ENCODE measurements around the gene PSMF1. TPM values are rescaled to one million over a fixed set of nuclear protein-coding genes. Genes with fewer than 3 reads are reported as not detected.

PSMF1 gene
- total RNA-seq, 1 donor from 2014 or later = 133 TPM

DNA sequence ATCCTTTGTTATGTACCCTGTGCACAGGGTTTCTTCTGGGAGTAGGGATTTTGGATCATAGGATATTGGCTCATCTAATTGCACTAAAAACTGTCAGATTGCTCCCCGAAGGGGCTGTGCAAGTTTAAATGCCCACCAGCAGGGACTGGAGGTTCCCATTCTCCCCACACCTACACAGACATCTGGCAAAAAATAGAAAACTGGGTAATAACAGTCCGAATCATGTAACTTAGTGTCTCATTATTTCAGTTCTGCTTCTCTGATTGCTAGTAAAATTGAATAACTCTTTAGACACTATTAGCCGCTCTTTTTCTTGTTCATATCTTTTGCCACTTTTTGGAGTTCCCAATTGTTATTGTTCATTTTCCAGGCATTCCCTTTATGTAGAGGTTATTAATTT lies 5.3 kb downstream of the PSMF1 start:
- intact Hi-C loops (cut with DNase I) = no loop called here
- H3K27ac ChIP-seq = no peak overlapping the region
- peaks cover 46% of the 10 kb centered on the region for H3K36me3 ChIP-seq
- TF ChIP-seq, protein P1, sequence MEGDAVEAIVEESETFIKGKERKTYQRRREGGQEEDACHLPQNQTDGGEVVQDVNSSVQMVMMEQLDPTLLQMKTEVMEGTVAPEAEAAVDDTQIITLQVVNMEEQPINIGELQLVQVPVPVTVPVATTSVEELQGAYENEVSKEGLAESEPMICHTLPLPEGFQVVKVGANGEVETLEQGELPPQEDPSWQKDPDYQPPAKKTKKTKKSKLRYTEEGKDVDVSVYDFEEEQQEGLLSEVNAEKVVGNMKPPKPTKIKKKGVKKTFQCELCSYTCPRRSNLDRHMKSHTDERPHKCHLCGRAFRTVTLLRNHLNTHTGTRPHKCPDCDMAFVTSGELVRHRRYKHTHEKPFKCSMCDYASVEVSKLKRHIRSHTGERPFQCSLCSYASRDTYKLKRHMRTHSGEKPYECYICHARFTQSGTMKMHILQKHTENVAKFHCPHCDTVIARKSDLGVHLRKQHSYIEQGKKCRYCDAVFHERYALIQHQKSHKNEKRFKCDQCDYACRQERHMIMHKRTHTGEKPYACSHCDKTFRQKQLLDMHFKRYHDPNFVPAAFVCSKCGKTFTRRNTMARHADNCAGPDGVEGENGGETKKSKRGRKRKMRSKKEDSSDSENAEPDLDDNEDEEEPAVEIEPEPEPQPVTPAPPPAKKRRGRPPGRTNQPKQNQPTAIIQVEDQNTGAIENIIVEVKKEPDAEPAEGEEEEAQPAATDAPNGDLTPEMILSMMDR (IDR thresholded peaks at IDR 0.05) = no peak
- DNase-seq = no peak
- no peaks in the 10 kb centered on the region for H3K27me3 ChIP-seq
- no peak overlapping the region for H3K4me3 ChIP-seq
- no peaks in the 10 kb centered on the region for H3K9me3 ChIP-seq
- ATAC-seq = no peak
- peaks cover 43% of the 10 kb centered on the region for H3K4me1 ChIP-seq

DNA sequence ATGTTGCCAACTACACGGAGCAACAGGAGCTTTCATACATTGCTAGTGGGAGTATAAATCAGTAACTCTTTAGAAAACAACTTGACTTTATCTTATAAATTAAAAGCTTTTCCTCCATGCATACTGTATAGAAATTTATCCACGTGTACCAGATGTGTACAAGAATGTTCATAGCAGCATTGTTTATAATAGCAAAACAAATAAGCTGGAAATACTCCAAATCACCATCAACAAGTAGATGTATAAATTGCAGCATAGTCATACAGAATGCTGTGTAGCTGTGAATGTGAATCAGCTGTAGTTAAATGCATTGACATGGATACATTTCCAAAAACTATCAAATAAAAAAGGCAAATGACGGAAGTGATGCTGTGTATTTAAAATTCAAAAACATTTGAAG lies 6.0 kb downstream of the PSMF1 start:
- TF ChIP-seq, protein P1 (IDR thresholded peaks at IDR 0.05) = no peak
- H3K4me1 ChIP-seq = peaks cover 41% of the 10 kb centered on the region

DNA sequence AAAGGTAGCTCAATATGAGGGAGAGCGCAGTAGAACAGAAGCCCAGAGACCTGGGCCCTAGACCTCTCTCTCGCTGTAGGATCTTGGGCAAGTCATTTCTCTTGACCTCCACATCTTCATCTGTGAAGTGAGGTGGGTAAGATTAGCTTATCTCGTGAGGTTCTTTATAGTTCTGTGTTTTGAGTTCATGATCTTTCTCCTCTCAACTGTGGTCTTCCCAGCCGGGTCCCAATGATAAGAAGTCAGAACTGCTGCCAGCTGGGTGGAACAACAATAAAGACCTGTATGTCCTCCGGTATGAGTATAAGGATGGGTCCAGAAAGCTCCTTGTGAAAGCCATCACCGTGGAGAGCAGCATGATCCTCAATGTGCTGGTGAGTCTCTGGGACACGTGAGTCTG lies 6.9 kb downstream of the PSMF1 start:
- peaks cover 38% of the 10 kb centered on the region for H3K4me1 ChIP-seq
- TF ChIP-seq, protein P1 (IDR thresholded peaks at IDR 0.05) = no peak
- H3K27me3 ChIP-seq = no peaks in the 10 kb centered on the region
- intact Hi-C loops (cut with DNase I) = no loop called here
- no peak for ATAC-seq
- no peak for DNase-seq
- H3K36me3 ChIP-seq = peaks cover 60% of the 10 kb centered on the region
- H3K4me3 ChIP-seq = no peak overlapping the region
- H3K9me3 ChIP-seq = no peaks in the 10 kb centered on the region
- no peak overlapping the region for H3K27ac ChIP-seq

More for the DNA sequence above, 6.0 kb downstream of the PSMF1 start:
- H3K27ac ChIP-seq = no peak overlapping the region
- H3K27me3 ChIP-seq = no peaks in the 10 kb centered on the region
- H3K36me3 ChIP-seq = peaks cover 51% of the 10 kb centered on the region
- H3K4me3 ChIP-seq = no peak overlapping the region
- intact Hi-C loops (cut with DNase I) = no loop called here
- H3K9me3 ChIP-seq = no peaks in the 10 kb centered on the region
- no peak for ATAC-seq
- DNase-seq = no peak

DNA sequence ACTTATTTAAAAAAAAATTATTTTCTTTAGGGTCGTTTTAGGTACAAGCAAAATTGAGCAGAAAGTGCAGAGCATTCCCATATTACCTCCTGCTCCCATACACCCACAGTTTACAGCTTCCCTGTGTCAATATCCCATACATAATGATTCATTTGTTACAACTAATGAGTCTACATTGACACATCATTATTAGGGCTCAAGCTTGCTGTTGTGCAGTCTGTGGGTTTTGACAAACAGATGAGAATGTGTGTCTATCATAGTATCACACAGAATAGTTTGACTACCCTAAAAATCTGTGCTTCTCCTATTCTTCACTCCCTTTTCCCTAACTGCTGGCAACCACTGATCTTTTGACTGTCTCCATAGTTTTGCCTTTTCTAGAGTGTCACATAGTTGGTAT lies 9.4 kb downstream of the PSMF1 start:
- no peaks in the 10 kb centered on the region for H3K9me3 ChIP-seq
- TF ChIP-seq, protein P1 (IDR thresholded peaks at IDR 0.05) = no peak
- H3K4me3 ChIP-seq = no peak overlapping the region
- ATAC-seq (no peak), DNase-seq (no peak)
- H3K36me3 ChIP-seq = peaks cover 83% of the 10 kb centered on the region
- peaks cover 20% of the 10 kb centered on the region for H3K4me1 ChIP-seq
- intact Hi-C loops (cut with DNase I) = no loop called here
- no peaks in the 10 kb centered on the region for H3K27me3 ChIP-seq
- H3K27ac ChIP-seq = no peak overlapping the region

GRCh38 chr20:1130058-1130694 lies 11.8 kb downstream of the PSMF1 start:
- intact Hi-C loops (cut with DNase I) = no loop called here
- Histone ChIP-seq H3K27ac (peak overlapping the region; percentile 9), H3K4me3 (no peak overlapping the region), H3K27me3 (no peaks in the 10 kb centered on the region), H3K4me1 (peaks cover 12% of the 10 kb centered on the region), H3K9me3 (no peaks in the 10 kb centered on the region), H3K36me3 (peaks cover 88% of the 10 kb centered on the region)
- peak; percentile 28 for ATAC-seq
- TF ChIP-seq, protein P1 (IDR thresholded peaks at IDR 0.05) = no peak
- DNase-seq = no peak

DNA sequence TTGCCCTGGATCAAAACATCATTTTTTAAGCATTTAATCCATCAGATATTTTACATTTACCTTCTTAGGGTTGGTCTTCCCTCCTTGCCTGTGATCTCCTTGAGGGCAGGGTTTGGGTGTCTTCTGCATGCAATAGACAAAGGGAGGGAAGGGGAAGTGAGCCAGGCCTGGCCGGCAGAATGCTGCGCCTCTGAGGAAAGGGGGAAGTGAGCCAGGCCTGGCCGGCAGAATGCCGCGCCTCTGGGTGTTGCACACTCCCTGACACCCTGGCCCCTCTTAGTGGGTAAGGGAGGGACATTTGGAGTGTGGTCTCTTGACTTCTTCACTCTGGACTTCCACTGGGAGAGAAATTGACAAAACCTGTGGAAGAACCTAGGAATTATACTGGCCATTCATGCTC lies 12.4 kb downstream of the PSMF1 start:
- H3K27ac ChIP-seq = peak overlapping the region; percentile 9
- ATAC-seq (peak; percentile 94), DNase-seq (peak; percentile 74)
- H3K27me3 ChIP-seq = no peaks in the 10 kb centered on the region
- TF ChIP-seq, protein P1 (IDR thresholded peaks at IDR 0.05) = no peak
- peaks cover 88% of the 10 kb centered on the region for H3K36me3 ChIP-seq
- H3K9me3 ChIP-seq = no peaks in the 10 kb centered on the region
- H3K4me1 ChIP-seq = peaks cover 12% of the 10 kb centered on the region
- intact Hi-C loops (cut with DNase I) = no loop called here
- H3K4me3 ChIP-seq = no peak overlapping the region

Measured in upper lobe of right lung (tissue), 1 donor.